OCI-LY7 (cell line): ENCODE measurements around the gene WWTR1.

Source experiments
- CTCF ChIP-seq: fragments of 200-600 bp; sonication (generic); conservative IDR thresholded peaks from 2 replicates; pipeline ENCODE4 v1.5.1; 2014; ENCODE audit warnings: mild to moderate bottlenecking, antibody characterized with exemption, low read length, moderate library complexity, mixed read lengths
- EZH2phosphoT487 ChIP-seq: fragments of 200-600 bp; sonication (generic); IDR thresholded peaks from 2 replicates; pipeline ENCODE4 v1.6.1; 2018; ENCODE audit warnings: low read depth, borderline replicate concordance, mild to moderate bottlenecking, mixed run types, antibody characterized with exemption, low read length, moderate library complexity, mixed read lengths

- TF ChIP-seq CTCF, result no peak
- TF ChIP-seq EZH2phosphoT487, result no peak
Measured at GRCh38 chr3:149640976-149641728, 16.7 kb downstream of the WWTR1 start.
